ENCODE results near the gene RRAD.

The RRAD gene

GRCh38 chr16:66881014-66881417, 44.3 kb downstream of the RRAD start:
- DNase-seq (ENCODE audit: low spot score): no peak

DNA sequence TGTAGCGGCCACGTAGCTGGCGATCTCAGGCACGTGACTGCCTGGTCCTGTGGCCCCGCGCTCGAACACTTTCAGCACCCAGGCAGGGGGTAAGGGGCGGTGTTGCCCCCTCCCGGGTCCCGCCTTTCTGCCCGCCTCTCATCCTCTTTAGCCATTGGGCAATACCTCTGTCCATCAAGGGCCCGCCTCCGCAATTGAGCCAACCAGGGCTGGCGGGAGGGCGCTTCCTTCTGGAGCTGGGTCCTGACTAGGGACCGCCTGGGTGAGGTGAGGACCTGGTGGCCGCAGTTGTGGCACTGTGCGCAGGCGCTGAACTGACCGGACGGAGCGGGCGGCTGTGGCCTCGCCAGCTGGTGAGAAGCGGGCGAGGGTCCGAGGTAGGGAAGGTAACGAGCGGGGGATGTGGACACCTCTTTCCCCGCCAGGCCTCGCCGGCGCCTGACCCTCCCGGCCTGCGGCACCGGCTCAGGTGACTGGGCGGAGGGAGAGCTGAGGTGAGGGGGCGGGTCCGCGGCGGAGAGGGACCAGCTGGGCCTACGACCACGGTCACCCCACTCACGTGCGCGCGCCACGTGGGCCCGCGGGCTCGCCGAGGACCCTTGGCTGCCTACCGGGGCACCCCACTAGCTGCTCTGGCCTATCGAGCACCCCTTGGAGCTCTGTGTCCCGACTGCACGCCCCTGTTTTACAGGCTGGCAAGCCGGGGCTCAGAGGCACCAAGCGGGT, 44.9 kb downstream of the RRAD start, which contains the start of gene PDP2:
PDP2 (plus strand) TSS at position 228 of the 726 bp plus-strand sequence. CDS start 3,770 bp downstream, outside the sequence.
- DNase-seq (ENCODE audit: low spot score): peak; percentile 96

DNA sequence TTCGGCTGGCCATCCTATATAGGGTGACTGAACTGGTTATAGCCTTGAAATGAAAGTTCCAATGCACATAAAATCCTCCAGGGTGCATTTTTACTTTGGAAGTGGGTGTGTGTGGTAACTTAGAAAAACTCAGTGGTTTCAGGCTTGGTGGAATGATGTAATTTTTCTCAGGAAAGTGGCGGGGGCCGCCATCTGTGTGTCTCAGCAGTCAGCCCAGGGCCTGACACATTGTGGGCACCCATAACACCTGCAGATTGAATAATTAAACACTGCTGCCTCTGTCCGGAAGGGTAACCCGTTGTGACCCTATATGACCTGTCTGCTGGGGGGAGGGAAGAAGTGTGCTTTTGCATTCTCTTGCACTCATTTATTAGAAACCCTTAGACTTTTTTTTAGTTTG, 47.3 kb downstream of the RRAD start:
- DNase-seq (ENCODE audit: low spot score): no peak

GRCh38 chr16:66874079-66874775, 51.1 kb downstream of the RRAD start:
- DNase-seq (ENCODE audit: low spot score): peak; percentile 40

- no peak for DNase-seq (ENCODE audit: low spot score)
These were observed 51.7 kb downstream of the RRAD start for GRCh38 chr16:66873685-66874055.

DNA sequence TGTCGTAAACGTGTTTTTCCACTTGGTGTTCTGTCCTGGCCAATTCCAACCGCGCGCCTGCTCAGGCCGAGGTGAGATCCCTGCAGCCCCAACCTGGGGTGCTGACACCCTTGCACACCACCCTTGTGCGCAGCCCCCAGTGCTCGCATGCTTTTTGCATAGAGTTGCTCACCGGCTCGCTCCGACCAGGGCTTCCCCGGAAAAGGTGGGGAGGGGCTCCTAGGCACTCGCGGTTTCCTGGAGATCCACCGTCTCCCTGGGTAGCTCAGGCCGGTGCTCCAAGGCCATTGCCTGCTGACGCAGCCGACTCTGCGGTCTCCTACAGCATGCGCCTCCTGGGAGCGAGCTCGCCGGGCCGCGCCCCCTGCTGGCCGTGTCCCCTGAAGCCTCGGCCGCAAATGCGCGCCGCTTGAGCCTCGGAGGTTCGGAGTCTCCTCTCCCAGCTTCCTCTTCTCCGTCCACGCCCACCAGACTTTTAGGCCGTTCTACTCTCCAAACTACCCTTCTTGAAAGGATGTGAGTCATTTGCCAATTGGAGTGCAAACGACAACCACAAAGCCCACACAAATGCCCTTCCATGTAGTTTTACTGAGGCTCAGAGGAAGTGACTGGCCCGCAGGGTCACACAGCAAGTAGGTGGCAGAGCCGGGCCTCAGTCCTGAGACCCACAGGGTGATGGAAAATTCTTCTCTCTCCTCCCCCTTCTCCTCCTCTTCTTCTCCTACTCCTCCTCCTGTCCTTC, 52.2 kb downstream of the RRAD start:
- DNase-seq (ENCODE audit: low spot score): peak; percentile 94

GRCh38 chr16:66872559-66872942, 52.8 kb downstream of the RRAD start:
- no peak for DNase-seq (ENCODE audit: low spot score)

- no peak for DNase-seq (ENCODE audit: low spot score)
These were observed 53.5 kb downstream of the RRAD start for GRCh38 chr16:66871840-66872239.

All from AG08395 (cell line).